NCI-H2227 treated with DMSO at 0.1 percent for 48 hours (cell line): ENCODE measurements around the gene KCNN4.
"Not testable (repeated sequence)": the region's sequence is repeated elsewhere in the genome, so short reads cannot be mapped to it uniquely, and the experiment has no call there.

Source experiments
- DNase-seq: peaks from one replicate; lab custom pipeline; 2025; lab: John Stamatoyannopoulos, UW

KCNN4 gene

DNA sequence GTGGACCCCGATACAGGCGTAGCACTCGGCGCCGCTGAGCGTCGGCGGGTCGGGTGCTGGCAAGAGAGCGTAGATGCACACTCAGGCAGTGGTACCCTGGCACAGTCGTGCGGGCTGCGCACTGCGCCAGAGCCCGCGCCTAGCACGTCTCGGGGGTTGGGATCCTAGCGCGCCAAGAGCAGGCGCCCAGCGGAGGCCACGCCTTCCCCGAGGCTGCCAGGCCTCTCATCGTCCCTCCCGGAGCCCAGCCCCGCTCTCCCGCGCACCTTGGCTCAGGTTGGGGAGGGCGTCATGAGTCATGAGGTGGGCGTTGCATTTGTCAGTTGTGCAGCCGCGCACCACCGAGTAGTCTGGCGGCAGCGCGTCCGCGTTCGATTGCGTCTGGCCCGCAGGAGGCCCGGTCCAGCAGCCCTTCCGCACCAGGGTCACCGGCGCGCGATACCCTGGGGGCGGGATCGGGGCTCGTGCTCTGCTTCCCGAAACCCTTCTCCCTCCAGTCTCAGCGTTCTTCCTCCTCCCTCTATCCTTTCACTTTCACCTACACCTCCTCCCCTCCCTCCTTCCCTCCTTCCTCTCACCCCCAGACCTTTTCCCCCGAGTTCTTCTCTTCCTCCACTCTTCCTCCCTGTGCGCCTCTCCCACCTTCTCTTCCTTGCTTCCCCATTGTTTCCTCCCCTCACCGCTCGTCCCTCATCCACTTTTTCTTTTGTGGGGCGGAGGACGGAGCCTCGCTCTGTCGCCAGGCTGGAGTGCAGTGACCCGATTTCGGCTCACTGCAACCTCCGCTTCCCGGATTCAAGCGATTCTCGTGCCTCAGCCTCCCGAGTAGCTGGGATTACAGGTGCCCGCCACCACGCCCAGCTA is 18.0 kb upstream of the KCNN4 start:
- DNase-seq, result peak; percentile 57

DNA sequence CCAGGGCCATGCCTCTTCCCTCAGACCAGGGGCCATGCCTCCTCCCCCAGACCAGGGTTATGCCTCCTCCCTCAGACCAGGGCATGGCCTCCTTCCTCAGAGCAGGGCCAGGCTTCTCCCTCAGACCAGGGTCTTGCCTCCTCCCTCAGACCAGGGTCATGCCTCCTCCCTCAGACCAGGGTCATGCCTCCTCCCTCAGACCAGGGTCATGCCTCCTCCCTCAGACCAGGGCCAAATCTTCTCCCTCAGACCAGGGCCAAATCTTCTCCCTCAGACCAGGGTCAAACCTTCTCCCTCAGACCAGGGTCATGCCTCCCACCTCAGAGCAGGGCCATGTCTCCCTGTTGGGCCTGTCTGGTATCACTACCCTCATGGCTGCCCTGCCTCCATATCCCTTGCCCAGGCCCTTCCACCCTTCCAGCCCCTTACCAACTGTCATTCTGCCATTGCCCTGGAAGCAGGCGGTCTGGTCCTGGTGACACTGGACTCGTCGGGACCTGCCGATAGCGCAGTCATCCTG is 17.3 kb upstream of the KCNN4 start:
- no peak for DNase-seq

DNA sequence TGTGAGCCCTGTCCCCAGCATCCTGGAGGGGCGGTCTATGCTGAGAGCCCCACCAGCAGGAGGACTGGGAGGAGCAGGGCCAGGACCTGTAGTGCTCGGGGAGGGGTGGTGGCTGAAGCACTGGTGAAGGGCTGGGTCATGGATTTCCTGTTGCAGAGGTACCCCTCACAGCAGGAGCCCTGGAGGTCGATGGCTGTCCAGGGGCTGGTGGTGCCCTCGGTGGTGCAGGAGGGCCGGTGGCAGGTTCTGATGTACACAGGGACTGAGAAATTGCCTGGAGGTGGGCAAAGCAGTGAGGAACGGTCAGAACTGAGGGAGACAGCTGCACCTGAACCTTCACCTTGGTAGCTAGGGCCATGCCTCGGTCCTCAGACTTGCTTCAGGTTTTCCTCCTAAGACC is 16.8 kb upstream of the KCNN4 start:
- DNase-seq, result no peak

DNA sequence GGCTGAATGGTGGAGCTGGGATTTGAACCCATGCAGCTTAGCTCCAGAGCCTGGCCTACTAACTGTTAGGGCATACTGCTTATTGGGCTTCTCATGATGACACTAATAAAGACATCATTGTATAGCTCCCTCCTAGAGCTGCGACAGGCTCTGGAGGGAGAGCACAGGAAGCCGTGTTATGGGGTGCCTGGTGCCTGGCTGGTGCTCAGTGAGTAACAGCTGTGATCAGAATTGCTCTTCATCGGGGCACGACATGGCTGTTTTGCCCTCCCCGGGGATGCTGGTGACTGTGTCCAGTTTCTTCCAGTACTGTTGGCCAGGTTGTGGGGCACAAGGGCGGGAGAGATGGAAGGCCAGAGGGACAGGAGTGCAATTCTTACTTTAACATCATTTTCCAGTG is 16.3 kb upstream of the KCNN4 start:
- no peak for DNase-seq

DNA sequence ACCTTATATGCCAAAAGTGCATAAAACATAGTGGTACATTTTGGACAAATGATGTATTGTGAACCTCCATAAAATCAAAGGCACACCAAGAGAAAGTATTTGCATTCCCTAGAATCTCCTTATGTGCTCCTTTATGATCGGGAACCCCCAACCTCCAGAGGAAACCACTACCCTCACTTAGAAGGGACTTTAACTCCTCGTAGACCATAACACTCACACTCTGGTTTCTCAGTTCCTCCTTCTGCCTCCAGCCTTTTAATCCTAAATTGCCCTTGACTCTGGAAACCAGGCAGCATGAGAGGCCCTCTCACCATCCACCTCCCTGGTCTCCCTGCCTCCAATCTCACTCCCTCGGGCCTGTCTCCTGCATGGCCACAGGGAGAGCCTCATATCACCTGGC is 9.8 kb upstream of the KCNN4 start:
- DNase-seq, result no peak

DNA sequence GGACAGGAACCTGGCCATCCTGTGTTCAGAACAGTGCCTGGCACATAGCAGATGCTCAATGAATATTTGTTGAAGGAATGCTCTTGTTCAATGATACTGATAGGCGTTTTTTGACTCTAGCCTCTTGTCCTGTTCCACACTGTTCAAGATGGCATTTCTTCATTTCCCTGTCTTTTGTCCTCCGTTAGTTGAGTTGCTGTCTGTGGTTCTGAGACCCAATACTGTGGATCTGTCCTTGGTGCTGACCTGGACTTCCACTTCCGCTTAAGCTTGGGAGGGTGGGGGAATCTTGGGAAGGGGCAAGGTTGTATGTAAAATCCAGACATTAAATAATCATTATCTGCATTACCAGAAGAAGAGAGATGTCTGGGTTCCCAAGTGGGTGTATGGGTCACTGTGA is 8.3 kb upstream of the KCNN4 start:
- DNase-seq, result no peak

DNA sequence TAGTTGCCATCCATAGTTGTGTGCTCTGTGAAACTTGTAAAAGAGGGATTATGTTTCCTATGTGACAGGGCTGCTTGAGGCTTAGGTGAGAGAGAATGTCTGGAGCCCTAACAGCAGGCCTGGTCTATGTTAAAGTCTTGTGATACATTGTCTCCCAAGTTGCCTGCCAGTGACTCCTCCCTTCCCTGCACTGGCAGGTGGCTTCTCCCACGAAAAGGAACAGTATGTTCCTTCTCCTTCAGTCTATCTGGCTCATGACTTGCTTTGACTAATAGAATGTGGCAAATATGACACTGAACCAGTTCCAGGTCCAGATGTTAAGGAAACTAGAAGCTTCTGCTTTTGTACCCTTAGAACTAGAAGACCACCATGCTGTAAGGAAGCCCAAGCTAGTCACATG is 5.9 kb upstream of the KCNN4 start:
- DNase-seq, result no peak

DNA sequence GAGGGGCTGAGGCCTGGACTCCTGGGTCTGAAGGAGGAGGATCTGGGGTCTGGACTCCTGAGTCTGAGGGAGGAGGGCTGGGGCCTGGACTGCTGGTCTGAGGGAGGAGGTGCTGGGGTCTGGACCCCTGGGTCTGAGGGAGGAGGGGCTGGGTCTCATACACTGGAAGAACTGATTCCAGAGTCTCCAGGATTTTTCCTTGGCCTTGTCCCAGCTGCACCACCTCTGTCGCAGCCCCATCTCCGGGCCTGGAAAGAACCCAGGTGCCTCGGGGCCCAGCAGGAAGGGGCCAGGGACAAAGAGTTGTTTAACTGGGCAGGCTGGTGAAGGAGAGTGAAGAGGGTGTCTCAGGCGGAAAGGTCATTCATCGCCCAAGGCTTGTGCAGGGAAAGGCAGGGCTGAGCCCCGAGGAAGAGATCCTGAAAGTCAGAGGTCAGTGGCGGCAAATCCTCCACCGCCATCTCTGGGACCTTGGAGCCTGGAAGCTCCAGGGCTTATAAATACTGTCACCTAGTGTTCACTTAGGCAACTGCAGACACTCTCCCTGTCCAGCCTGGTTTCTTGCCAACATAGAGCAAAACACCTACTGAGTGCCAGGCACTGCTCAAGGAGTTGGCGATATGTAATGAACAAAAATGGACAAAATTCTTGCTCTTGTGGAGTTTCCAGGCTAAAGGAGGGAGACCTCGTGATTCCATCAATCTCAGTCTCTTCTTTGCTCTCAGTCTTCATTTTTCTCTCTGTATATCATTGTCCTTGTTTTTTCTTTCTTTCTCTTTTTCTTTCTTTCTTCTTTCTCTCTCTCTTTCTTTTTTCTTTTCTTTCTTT is 4.4 kb upstream of the KCNN4 start:
- peak; percentile 59 for DNase-seq

DNA sequence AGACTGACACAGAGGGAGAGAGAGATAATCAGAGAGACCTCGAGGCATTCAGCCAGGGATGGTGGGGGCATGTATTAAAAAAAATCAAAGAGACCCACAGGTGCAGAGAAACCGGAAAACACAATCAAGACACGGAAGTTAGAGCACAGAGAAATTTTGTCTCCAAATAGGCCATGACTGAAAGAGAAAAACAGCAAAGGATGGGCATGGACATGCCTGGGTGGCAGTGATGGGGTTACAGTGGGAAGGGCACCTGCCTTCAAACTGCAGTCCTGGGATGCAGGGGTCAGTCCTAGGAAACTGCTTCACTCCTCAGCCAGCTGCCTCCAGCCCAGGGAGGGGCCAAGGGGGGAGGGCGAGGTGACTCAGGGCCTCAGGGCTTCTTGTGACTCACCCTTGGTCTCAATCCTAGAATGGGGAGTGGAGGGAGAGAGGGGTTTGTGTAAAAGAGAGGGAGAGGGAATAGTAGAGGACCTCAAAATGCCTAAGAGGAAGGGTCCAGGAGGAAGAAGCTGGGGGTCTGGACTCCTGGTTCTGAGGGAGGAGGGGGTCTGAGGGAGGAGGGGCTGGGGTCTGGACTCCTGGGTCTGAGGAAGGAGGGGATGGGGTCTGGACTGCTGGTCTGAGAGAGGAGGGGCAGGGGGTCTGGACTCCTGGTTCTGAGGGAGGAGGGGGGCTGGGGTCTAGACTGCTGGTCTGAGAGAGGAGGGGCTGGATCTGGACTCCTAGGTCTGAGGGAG is 3.6 kb upstream of the KCNN4 start:
- DNase-seq, result no peak

DNA sequence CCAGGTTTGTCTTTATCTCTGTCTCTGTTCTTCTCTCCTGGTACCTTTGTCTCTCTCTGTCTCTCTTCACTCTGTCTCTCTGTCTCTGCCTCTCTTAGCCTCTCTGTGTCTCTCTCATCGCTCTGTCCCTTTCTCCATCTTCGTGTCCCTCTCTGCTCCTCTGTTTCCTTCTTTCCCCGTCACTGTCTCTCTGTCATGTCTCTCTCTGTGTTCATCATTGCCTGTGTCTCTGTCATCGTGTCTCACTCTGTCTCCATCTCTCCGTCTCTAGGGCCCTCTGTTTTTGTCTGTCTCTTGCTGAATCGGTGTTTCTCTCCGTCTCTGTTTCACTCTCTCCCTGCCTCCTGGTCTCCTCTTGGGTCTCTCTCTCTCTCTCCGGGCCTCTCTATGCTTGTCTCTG is 2.9 kb upstream of the KCNN4 start:
- no peak for DNase-seq

DNA sequence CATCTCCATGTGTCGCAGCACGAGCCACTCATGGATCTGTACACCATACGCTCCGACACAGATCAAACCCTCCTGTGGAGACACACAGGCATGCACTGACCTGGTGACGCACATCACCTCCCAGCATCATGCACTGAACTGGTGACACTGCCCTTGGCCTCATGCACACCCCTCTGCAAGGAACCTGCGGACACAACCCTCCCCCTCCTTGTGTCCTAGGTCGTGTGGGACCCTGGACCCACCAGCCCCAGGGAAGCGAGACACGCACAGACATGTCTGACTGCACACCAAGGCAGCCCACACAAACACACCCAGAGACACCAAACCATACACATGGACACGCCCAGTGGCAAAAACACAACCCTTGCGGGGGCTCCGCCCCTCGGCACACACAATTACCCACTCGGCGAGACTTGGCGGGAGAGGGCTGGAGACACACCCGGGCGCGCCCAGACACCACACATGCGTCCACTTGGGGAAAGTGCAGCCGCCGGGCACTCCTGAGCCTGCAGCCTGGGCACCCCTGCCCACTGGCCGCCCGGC is 2.0 kb upstream of the KCNN4 start:
- DNase-seq, result no peak

DNA sequence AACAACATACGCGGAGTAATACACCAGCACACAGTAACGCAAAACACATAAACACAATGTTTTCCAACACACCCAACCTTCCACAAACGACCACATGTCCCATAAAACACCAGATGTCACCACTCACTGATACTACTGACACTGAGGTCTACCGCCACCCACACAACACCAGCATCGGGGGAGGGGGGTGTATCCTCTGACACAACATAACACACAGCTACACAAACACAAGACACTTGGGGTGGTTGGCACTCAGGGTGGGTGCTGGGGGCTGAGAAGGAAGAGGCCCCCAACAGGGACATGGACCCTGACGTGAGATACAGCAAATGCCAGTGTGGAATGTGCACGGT is 1.5 kb upstream of the KCNN4 start:
- DNase-seq, result no peak

DNA sequence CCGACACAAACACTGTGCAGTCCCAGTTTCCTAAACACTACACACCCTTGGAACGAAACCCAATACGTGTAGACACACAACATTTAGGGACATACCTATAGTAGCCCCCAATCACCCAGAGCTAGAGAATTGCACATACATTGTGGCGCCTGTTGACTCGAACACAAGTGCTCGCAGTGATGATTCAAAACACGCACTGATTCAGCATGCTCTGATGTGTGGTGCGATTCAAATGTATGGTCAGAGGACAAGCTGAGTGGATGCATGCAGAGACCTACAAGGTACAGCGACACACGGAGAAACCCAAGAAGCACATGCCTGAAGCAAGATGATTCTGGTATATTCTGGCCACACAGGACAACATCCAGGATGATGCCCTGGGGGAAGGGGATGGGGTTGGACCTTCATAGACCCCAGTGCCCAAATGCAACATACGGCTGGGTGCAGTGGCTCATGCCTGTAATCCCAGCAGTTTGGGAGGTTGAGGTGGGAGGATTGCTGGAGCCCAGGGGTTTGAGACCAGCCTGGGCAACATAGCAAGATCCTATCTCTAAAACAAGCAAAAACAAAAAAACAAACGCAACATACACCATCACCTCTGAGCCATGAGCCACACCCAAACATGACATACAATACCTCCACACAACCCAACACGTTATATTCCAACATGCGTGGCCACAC is 997 bp upstream of the KCNN4 start:
- no peak for DNase-seq

DNA sequence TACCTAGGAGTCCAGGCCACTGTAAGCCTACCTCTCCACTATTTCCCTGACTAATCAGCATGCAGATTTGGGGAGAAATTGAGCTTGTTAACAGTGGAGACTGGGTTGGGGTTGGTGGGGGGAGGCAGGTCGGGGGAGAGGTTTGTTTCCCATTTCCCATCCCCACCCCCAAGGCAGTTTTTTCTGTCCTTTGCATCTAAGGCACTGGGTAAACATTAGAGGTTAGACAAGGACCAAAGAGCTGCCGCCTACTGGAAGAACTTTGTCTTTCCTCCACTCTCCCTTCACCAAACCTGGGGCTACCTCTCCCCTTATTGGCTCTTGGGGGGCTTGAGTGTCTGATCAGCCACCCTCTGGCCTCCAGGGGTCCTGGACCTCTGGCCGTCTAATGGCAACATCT is 953 bp downstream of the KCNN4 start:
- no peak for DNase-seq

DNA sequence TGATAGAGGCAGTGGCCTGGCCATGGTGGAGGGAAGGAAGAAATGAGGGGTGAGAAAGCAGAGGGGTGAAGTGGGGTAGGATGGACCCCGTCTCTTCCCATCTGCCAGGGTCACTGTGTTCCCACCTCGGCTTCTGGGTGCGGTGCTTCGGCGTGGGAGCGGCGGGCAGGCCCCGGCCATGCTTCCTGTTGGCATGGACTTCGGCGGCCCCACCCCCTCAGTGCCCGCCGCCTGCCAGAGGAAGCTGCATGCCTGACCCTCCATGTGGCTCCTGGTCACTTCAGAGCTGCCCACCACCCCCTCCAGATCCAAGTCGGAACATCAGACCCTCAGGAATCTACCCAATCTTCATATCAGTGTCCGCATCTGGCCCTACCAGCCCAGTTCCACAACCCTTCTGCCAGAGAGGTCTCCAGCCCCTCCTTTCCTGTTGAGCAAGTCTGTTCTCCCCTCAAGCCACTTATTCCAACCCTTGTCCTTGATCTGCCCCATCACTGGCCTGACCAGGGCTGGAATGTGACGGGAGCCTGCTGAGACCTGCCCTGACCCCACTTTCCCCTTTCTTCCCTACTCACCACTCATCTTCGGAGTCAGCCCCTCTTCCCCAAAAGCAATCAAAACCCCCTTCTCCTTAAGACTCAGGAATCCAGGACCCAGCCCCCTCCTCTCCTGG is 1.5 kb downstream of the KCNN4 start:
- DNase-seq, result no peak

DNA sequence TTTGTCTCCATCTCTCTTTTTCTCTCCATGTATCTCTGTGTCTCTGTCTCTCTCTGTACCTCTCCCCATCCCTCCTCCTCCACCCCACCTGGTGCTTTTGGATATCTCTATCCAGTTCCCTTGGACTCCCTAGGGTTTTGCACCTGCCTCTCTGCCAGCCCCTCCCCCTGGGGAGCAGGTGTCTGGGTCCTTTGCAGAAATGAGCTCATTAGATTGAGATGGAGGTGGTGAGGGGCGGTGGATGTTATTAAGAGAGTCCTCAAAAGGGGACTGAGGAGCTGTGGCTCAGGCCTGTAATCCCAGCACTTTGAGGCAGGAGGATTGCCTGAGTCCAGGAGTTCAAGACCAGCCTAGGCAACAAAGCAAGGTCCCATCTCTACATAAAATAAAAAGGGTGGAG is 2.1 kb downstream of the KCNN4 start:
- no peak for DNase-seq

DNA sequence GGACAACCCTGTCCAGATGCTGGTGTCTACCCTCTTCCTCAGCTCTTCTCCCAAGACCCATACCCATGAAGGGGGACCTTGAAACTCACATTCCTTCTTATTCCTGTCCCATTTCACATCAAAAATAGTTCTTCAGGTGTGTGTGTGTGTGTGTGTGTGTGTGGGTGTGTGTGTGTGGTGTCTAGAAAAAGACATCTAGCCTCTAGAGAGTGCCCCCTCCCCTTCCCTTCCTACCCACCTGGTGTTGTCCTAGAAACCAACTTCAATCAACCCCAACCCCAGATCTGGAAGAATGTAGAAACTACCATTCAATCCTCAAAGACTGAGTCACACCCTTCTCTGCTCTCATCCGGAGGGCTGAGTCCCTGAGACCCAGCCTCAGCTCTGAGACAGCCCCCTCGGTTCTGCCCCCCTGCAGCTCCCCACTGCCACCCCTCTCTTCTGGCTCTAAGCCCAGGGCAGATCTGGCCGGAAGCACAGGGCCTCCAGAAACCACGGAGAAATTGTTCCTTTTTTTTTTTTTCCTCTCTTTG is 3.5 kb downstream of the KCNN4 start:
- no peak for DNase-seq

DNA sequence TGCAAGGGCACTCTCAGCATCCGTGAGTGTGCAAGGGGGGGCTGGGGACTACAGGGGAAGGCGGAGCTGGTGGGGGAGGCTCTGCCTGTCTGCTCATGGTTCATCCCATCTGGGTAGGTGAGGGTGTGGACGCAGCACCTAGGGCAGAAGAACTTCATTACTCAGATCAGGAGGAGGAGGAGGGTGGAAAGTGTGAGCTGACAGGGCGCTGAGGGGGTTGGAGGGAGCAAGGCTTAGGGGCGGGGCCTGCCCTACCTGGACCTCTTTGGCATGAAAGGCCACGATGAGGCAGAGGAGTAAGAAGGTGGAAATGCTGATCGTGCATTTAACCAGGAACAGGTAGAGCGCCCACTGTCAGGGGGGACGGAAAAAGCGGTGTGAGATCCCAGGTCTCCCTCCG is 4.5 kb downstream of the KCNN4 start:
- DNase-seq, result no peak

DNA sequence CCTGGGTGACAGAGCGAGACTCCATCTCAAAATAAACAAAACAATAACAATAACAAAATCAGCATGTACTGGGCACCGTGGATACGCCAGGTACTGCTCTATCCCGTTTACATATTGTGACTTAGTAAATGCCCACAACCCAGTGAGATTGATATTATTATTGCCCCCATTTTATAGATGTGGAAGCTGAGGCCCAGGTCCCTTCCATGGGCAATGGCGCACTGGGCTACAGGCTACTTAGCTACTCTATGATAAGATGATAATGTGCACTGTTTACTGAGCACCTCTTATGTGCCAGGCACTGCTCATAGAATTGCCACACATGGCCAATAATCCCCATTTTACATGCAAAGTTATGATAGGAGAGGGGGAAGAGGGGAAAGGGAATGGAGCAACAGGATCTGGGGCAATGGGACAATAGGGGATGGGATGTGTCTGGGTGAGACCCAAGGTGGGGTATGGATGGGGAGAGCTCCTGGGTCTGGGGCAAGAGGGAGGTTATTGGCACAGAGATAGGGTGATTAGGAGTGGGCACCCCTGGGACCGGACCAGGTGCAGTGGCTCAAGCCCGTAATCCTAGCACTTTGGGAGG is 5.4 kb downstream of the KCNN4 start:
- no peak for DNase-seq

DNA sequence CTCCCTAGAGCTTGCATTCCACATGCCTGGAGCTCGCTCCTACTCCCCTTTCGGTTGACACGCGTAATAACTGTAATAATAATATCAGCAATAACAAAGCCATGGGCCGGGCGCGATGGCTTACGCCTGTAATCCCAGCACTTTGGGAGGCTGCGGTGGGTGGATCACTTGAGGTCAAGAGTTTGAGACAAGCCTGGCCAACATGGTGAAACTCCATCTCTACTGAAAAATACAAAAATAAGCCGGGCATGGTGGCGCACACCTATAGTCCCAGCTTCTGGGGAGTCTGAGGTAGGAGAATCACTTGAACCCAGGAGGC is 5.9 kb downstream of the KCNN4 start:
- not testable (repeated sequence) for DNase-seq
